ENCODE results near the gene FPR3. TPM values are rescaled to one million over a fixed set of nuclear protein-coding genes. Genes with fewer than 3 reads are reported as not detected.

The FPR3 gene
- total and polyA plus RNA-seq, 12 donors = 0.73 to 16.5 (median 3.1) TPM

DNA sequence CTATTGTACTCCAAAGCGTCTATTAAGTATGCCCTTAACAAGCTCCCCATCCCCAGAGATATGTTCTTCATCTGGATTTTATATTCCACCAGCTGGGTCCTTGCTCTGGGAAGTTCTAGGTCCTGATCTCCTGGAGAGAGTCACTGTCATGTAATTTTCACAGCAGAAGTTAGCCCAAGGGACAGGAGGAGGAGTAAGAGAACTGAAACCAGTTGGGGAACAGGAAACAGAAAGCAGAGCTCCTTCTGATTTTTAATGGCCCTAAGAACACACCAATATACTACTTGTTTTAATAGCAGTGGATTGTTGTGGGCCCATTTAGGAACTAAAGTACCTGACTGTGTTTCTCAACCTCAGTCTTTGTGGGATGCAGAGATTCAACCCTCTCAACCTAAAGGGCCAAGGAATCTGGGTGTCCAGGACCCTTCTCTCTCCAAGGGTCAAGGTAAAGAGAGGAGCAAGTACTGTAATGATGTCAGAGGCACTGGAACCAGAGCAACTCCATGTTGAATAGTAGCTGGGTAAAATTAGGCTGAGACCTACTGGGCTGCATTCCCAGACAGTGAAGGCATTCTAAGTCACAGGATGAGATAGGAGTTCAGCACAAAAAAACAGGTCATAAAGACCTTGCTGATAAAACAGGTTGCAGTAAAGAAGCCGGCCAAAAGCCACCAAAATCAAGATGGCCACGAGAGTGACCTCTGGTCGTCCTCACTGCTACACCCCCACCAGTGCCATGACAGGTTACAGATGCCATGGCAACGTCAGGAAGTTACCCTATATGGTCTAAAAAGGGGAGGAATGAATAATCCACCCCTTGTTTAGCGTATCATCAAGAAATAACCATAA lies 8.1 kb upstream of the FPR3 start:
- H3K4me3 ChIP-seq = no peak overlapping the region
- peaks cover 0 to 62% (median 5%) of the 10 kb centered on the region in 9 donors for H3K4me1 ChIP-seq
- no peaks in the 10 kb centered on the region for H3K36me3 ChIP-seq
- intact Hi-C loops (cut with DNase I) = loop anchor here in 2 of 10 donors (10.0 kb wide), 1 partner anchor 312 kb away; the partner anchor contains the start of gene CEACAM18 (in 2 of the 2)
- H3K27ac ChIP-seq = peak overlapping the region in 8 of 10 donors; percentile 5 to 85 (median 41)
- DNase-seq (no peak), ATAC-seq (peak in 5 of 8 donors; percentile 20 to 46 (median 41))
- TF ChIP-seq, protein P1, sequence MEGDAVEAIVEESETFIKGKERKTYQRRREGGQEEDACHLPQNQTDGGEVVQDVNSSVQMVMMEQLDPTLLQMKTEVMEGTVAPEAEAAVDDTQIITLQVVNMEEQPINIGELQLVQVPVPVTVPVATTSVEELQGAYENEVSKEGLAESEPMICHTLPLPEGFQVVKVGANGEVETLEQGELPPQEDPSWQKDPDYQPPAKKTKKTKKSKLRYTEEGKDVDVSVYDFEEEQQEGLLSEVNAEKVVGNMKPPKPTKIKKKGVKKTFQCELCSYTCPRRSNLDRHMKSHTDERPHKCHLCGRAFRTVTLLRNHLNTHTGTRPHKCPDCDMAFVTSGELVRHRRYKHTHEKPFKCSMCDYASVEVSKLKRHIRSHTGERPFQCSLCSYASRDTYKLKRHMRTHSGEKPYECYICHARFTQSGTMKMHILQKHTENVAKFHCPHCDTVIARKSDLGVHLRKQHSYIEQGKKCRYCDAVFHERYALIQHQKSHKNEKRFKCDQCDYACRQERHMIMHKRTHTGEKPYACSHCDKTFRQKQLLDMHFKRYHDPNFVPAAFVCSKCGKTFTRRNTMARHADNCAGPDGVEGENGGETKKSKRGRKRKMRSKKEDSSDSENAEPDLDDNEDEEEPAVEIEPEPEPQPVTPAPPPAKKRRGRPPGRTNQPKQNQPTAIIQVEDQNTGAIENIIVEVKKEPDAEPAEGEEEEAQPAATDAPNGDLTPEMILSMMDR (IDR thresholded peaks at IDR 0.05) = no peak
- no peaks in the 10 kb centered on the region for H3K27me3 ChIP-seq
- 41 to 43% methylated on average over 6 of the region's 6 CpGs for WGBS, 2 donors
- H3K9me3 ChIP-seq = no peaks in the 10 kb centered on the region

DNA sequence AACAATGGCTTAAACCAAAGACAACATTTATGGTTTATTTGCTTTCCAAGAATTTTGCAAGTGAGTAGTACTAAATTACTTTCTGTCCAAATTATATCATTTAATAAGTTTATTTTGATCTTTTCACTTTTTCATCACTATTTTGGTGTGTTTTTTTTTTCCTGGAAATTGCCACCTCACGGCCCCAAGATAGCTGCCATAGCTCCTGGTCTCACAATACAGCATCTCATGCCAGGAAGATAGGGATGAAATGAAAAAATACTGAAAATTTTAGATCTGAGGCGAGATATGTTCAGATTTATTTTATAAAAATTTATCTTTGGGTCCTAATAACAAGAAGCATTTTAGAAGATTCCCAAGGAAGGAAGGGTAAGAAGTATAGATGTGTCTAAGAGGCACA lies 6.9 kb upstream of the FPR3 start:
- intact Hi-C loops (cut with DNase I) = loop anchor here in 2 of 10 donors (10.0 kb wide), 1 partner anchor 313 kb away; the partner anchor contains the start of gene CEACAM18 (in 2 of the 2)
- ATAC-seq (no peak), DNase-seq (no peak)
- TF ChIP-seq, protein P1 (IDR thresholded peaks at IDR 0.05) = no peak
- Histone ChIP-seq H3K4me3 (no peak overlapping the region), H3K27ac (peak overlapping the region in 3 of 10 donors; percentile 24 to 85 (median 48)), H3K4me1 (peaks cover 0 to 57% (median 5%) of the 10 kb centered on the region in 9 donors), H3K9me3 (peaks cover 0 to 4% (median 0%) of the 10 kb centered on the region in 11 donors), H3K36me3 (no peaks in the 10 kb centered on the region), H3K27me3 (no peaks in the 10 kb centered on the region)
- WGBS, 2 donors = 79 to 82% methylated on average over 2 of the region's 2 CpGs

DNA sequence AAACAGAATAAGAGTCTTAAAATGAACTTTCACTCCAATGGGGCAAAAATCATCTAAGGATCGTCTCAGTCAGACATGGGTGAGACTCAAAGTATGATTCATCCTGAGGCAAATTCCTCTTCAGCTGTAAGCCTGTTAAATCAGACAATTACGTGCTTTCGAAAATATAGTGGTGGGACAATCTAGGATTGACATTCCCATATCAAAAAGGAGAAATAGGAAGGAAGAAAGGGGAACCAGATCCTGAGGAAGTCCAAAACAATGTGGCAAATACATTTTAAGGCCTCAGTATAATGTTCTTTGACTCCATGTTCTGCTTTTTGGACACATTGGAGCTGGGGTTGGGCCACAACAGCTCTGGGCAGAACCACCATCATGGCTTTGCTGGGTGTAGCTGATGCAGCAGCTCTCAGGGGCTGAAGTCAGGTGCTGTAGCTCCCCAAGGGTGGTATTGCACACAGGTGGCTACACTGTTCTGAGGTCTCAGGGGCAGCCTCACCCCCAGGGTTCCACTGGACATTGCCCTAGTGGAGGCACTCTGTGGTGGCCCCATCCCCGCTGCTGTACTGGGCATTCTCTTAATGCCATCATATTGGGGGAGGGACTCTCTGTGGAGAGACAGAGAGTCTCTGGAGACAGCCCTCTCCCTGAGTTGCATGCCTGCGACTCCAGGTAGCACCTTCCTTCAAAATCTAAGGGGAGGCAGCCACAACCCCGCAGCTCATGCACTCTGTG lies 5.7 kb upstream of the FPR3 start:
- Histone ChIP-seq H3K9me3 (peaks cover 0 to 7% (median 0%) of the 10 kb centered on the region in 11 donors), H3K27ac (peak overlapping the region in 3 of 10 donors; percentile 3 to 85 (median 25)), H3K36me3 (no peaks in the 10 kb centered on the region), H3K27me3 (no peaks in the 10 kb centered on the region), H3K4me1 (peaks cover 0 to 47% (median 5%) of the 10 kb centered on the region in 9 donors), H3K4me3 (no peak overlapping the region)
- DNase-seq (no peak), ATAC-seq (peak in 5 of 8 donors; percentile 13 to 52 (median 41))
- 82 to 86% methylated on average over 6 of the region's 6 CpGs for WGBS, 2 donors
- intact Hi-C loops (cut with DNase I) = loop anchor here in 2 of 10 donors (10.0 kb wide), 1 partner anchor 314 kb away; the partner anchor contains the start of gene CEACAM18 (in 2 of the 2)
- TF ChIP-seq, protein P1 (IDR thresholded peaks at IDR 0.05) = no peak

DNA sequence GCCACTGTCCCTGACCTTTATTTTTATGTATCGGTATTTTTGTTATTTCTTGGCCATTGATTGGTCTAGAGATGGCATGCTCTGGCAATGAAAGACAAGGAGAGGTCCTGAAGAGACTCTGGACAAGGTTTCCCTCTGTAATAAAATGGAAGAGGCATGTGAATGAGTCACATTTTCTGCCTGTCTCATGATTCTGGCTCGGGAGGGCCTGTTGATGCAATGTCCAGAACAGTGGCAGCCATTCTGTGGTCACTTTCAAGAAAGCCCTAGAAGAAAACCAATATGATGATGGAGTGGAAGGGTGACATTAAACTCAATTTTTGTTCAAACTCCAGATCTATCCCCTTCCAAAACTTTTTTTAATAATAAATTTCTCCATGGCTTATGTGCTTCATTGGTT lies 2.0 kb upstream of the FPR3 start:
- no peak for ATAC-seq
- Histone ChIP-seq H3K27me3 (no peaks in the 10 kb centered on the region), H3K9me3 (peaks cover 0 to 7% (median 0%) of the 10 kb centered on the region in 11 donors), H3K4me3 (no peak overlapping the region), H3K4me1 (peaks cover 0 to 23% (median 5%) of the 10 kb centered on the region in 9 donors), H3K36me3 (no peaks in the 10 kb centered on the region), H3K27ac (no peak overlapping the region)
- 77 to 81% methylated on average over 2 of the region's 2 CpGs for WGBS, 2 donors
- intact Hi-C loops (cut with DNase I) = no loop called here
- DNase-seq = no peak
- TF ChIP-seq, protein P1 (IDR thresholded peaks at IDR 0.05) = no peak
